Mesendoderm (in vitro differentiated cells): ENCODE data around the gene MAST4.

Source experiments
- DNase-seq: peaks from one replicate; pipeline ENCODE4 v3.0.0; 2013
- H2AK5ac ChIP-seq: 2 replicates; pipeline ENCODE4 v1.6.1; 2013; ENCODE audit warnings: low read length, inconsistent platforms
- H2BK120ac ChIP-seq: 2 replicates; pipeline ENCODE4 v1.6.1; 2013; ENCODE audit warnings: low read depth, mild to moderate bottlenecking, low read length, moderate library complexity, mixed read lengths
- H2BK15ac ChIP-seq: replicated peaks from 2 replicates; pipeline ENCODE4 v1.6.1; 2013; ENCODE audit warnings: low read depth, mild to moderate bottlenecking, moderate library complexity
- H2BK5ac ChIP-seq: 2 replicates; pipeline ENCODE4 v1.6.1; 2013; ENCODE audit warnings: low read length, inconsistent platforms
- H3K18ac ChIP-seq: 2 replicates; pipeline ENCODE4 v1.6.1; 2013; ENCODE audit warnings: mild to moderate bottlenecking, low read length, mixed read lengths
- H3K23ac ChIP-seq: one replicate; pipeline ENCODE4 v1.6.1; 2013; ENCODE audit warnings: low read length
- H3K27ac ChIP-seq: 2 replicates; pipeline ENCODE4 v1.5.1; 2013; ENCODE audit warnings: low read depth, mild to moderate bottlenecking, inconsistent platforms, low read length, moderate library complexity
- H3K27me3 ChIP-seq: 2 replicates; pipeline ENCODE4 v1.6.1; 2013; ENCODE audit warnings: low read length, control low read depth, mild to moderate bottlenecking, inconsistent platforms; ENCODE audit not compliant: insufficient read depth, poor library complexity
- H3K36me3 ChIP-seq: 2 replicates; pipeline ENCODE4 v1.6.1; 2013; ENCODE audit warnings: low read length, inconsistent platforms; ENCODE audit not compliant: control insufficient read depth, insufficient read depth
- H3K4ac ChIP-seq: one replicate; pipeline ENCODE4 v1.6.1; 2013; ENCODE audit warnings: low read depth, mild to moderate bottlenecking, low read length, moderate library complexity
- H3K4me1 ChIP-seq: 2 replicates; pipeline ENCODE4 v1.6.1; 2013; ENCODE audit warnings: low read depth, low read length, inconsistent platforms; ENCODE audit not compliant: control insufficient read depth
- H3K4me2 ChIP-seq: 2 replicates; pipeline ENCODE4 v1.6.1; 2013; ENCODE audit warnings: low read length
- H3K4me3 ChIP-seq: 2 replicates; pipeline ENCODE4 v1.5.1; 2013; ENCODE audit warnings: mild to moderate bottlenecking, low read length
- H3K56ac ChIP-seq: one replicate; pipeline ENCODE4 v1.6.1; 2013; ENCODE audit warnings: low read length
- H3K79me1 ChIP-seq: 2 replicates; pipeline ENCODE4 v1.6.1; 2013; ENCODE audit warnings: low read length, inconsistent platforms
- H3K79me2 ChIP-seq: 2 replicates; pipeline ENCODE4 v1.6.1; 2013; ENCODE audit warnings: mild to moderate bottlenecking, low read length; ENCODE audit not compliant: control insufficient read depth, insufficient read depth
- H3K9ac ChIP-seq: 2 replicates; pipeline ENCODE4 v1.6.1; 2013; ENCODE audit warnings: low read length, inconsistent platforms
- H4K5ac ChIP-seq: one replicate; pipeline ENCODE4 v1.6.1; 2013; ENCODE audit warnings: low read length
- H4K8ac ChIP-seq: one replicate; pipeline ENCODE4 v1.6.1; 2013; ENCODE audit warnings: low read depth, mild to moderate bottlenecking, control low read depth, low read length, moderate library complexity
- WGBS: extraction: QIAGEN DNeasy Blood & Tissue Kit; methylation state at CpG from one replicate; pipeline ENCODE4 v1.1.7; 2013; ENCODE audit warnings: low lambda C conversion rate, missing lambda C conversion rate; ENCODE audit not compliant: insufficient coverage; ENCODE audit errors: extremely low coverage; 5-methylcytosine and 5-hydroxymethylcytosine counted together

The MAST4 gene

GRCh38 chr5:67141644-67142043 is 545.5 kb downstream of the MAST4 start:
- Histone ChIP-seq H3K79me2 (no peaks in the 10 kb centered on the region), H3K27me3 (no peaks in the 10 kb centered on the region), H3K9ac (no peak overlapping the region)

GRCh38 chr5:67142816-67143215 is 546.6 kb downstream of the MAST4 start:
- H2BK120ac ChIP-seq = no peak overlapping the region
- no peaks in the 10 kb centered on the region for H3K79me2 ChIP-seq
- no peak overlapping the region for H3K4ac ChIP-seq
- no peak overlapping the region for H2AK5ac ChIP-seq
- no peak overlapping the region for H3K23ac ChIP-seq
- no peak overlapping the region for H3K4me3 ChIP-seq
- H3K27me3 ChIP-seq = no peaks in the 10 kb centered on the region
- no peak overlapping the region for H3K56ac ChIP-seq
- no peaks in the 10 kb centered on the region for H3K79me1 ChIP-seq
- peaks cover 1% of the 10 kb centered on the region for H3K36me3 ChIP-seq
- WGBS = no CpG with 5 or more reads among the region's 8 CpGs
- no peak overlapping the region for H2BK15ac ChIP-seq
- H2BK5ac ChIP-seq = no peak overlapping the region
- H4K8ac ChIP-seq = no peak overlapping the region
- H3K4me1 ChIP-seq = no peaks in the 10 kb centered on the region
- no peak overlapping the region for H4K5ac ChIP-seq
- H3K4me2 ChIP-seq = no peak overlapping the region
- H3K9ac ChIP-seq = no peak overlapping the region
- H3K18ac ChIP-seq = no peak overlapping the region
- no peak overlapping the region for H3K27ac ChIP-seq
- no peak for DNase-seq

More at GRCh38 chr5:67141644-67142043, 545.5 kb downstream of the MAST4 start:
- DNase-seq = no peak
- no peak overlapping the region for H3K4ac ChIP-seq
- peaks cover 1% of the 10 kb centered on the region for H3K36me3 ChIP-seq
- H3K18ac ChIP-seq = no peak overlapping the region
- H3K4me1 ChIP-seq = no peaks in the 10 kb centered on the region
- H2BK5ac ChIP-seq = no peak overlapping the region
- H3K4me3 ChIP-seq = no peak overlapping the region
- H2BK15ac ChIP-seq = no peak overlapping the region
- no peak overlapping the region for H4K5ac ChIP-seq
- no peaks in the 10 kb centered on the region for H3K79me1 ChIP-seq
- no peak overlapping the region for H3K56ac ChIP-seq
- H3K23ac ChIP-seq = no peak overlapping the region
- no peak overlapping the region for H2AK5ac ChIP-seq
- no peak overlapping the region for H3K4me2 ChIP-seq
- H3K27ac ChIP-seq = no peak overlapping the region
- no peak overlapping the region for H2BK120ac ChIP-seq
- H4K8ac ChIP-seq = no peak overlapping the region

- Histone ChIP-seq H3K79me1 (no peaks in the 10 kb centered on the region), H3K23ac (no peak overlapping the region)
- no CpG with 5 or more reads among the region's 2 CpGs for WGBS
These were observed 547.4 kb downstream of the MAST4 start for GRCh38 chr5:67143549-67143948.

GRCh38 chr5:67144183-67144639 is 548.0 kb downstream of the MAST4 start:
- Histone ChIP-seq H3K18ac (no peak overlapping the region), H3K4me2 (no peak overlapping the region), H3K4me3 (no peak overlapping the region), H4K8ac (no peak overlapping the region), H3K36me3 (peaks cover 1% of the 10 kb centered on the region), H3K79me2 (no peaks in the 10 kb centered on the region), H3K27ac (no peak overlapping the region), H2BK15ac (no peak overlapping the region), H3K9ac (no peak overlapping the region), H3K79me1 (no peaks in the 10 kb centered on the region), H2AK5ac (no peak overlapping the region), H3K4ac (no peak overlapping the region), H3K56ac (no peak overlapping the region), H2BK120ac (no peak overlapping the region), H2BK5ac (no peak overlapping the region), H3K4me1 (no peaks in the 10 kb centered on the region), H4K5ac (no peak overlapping the region), H3K27me3 (no peaks in the 10 kb centered on the region), H3K23ac (no peak overlapping the region)
- no CpG with 5 or more reads among the region's 2 CpGs for WGBS
- DNase-seq = no peak

More at GRCh38 chr5:67143549-67143948, 547.4 kb downstream of the MAST4 start:
- Histone ChIP-seq H2AK5ac (no peak overlapping the region), H4K5ac (no peak overlapping the region), H3K27me3 (no peaks in the 10 kb centered on the region), H3K9ac (no peak overlapping the region), H3K79me2 (no peaks in the 10 kb centered on the region), H3K18ac (no peak overlapping the region), H2BK5ac (no peak overlapping the region), H2BK120ac (no peak overlapping the region), H3K4me3 (no peak overlapping the region), H3K4me1 (no peaks in the 10 kb centered on the region), H3K36me3 (peaks cover 1% of the 10 kb centered on the region), H2BK15ac (no peak overlapping the region), H3K56ac (no peak overlapping the region), H4K8ac (no peak overlapping the region), H3K4me2 (no peak overlapping the region), H3K27ac (no peak overlapping the region), H3K4ac (no peak overlapping the region)
- no peak for DNase-seq

DNA sequence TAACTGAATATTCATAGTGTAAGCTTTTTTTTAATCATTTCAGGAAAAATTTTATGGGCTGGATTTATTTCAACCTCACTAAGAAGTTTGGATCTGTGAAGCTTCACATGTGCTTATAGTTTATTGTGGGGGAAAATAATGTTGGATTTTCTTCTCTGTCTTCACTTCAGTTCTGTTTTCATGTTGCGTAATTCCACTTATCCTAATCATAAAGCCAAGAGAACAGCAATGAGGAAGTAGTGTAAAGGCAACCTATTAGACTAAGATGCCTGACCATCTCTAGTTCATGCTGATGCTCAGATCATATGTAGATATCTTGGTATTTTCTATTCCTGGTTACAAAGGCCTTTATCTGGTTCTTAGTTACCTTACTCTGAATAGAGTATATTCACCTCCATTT is 550.4 kb downstream of the MAST4 start:
- H3K18ac ChIP-seq = no peak overlapping the region
- no peak for DNase-seq
- H3K79me2 ChIP-seq = no peaks in the 10 kb centered on the region
- no peak overlapping the region for H3K23ac ChIP-seq
- H3K4ac ChIP-seq = no peak overlapping the region
- no peak overlapping the region for H4K5ac ChIP-seq
- H3K27ac ChIP-seq = no peak overlapping the region
- no peaks in the 10 kb centered on the region for H3K27me3 ChIP-seq
- H3K4me1 ChIP-seq = no peaks in the 10 kb centered on the region
- WGBS = no CpG with 5 or more reads among the region's 1 CpG
- no peak overlapping the region for H3K9ac ChIP-seq
- H3K36me3 ChIP-seq = peaks cover 1% of the 10 kb centered on the region
- H2BK120ac ChIP-seq = no peak overlapping the region
- H3K79me1 ChIP-seq = no peaks in the 10 kb centered on the region
- no peak overlapping the region for H3K4me3 ChIP-seq
- no peak overlapping the region for H2AK5ac ChIP-seq
- H2BK5ac ChIP-seq = no peak overlapping the region
- no peak overlapping the region for H2BK15ac ChIP-seq
- no peak overlapping the region for H3K4me2 ChIP-seq
- H3K56ac ChIP-seq = no peak overlapping the region
- no peak overlapping the region for H4K8ac ChIP-seq

GRCh38 chr5:67146981-67147380 is 550.8 kb downstream of the MAST4 start:
- Histone ChIP-seq H3K27me3 (no peaks in the 10 kb centered on the region), H3K9ac (no peak overlapping the region), H3K79me2 (no peaks in the 10 kb centered on the region), H4K8ac (no peak overlapping the region), H2AK5ac (no peak overlapping the region), H3K4ac (no peak overlapping the region), H3K4me3 (no peak overlapping the region), H3K79me1 (no peaks in the 10 kb centered on the region), H3K4me2 (no peak overlapping the region), H4K5ac (no peak overlapping the region), H3K4me1 (no peaks in the 10 kb centered on the region), H2BK5ac (no peak overlapping the region), H3K18ac (no peak overlapping the region), H3K23ac (no peak overlapping the region), H3K27ac (no peak overlapping the region), H3K36me3 (peaks cover 1% of the 10 kb centered on the region), H3K56ac (no peak overlapping the region), H2BK15ac (no peak overlapping the region), H2BK120ac (no peak overlapping the region)
- no CpG with 5 or more reads among the region's 4 CpGs for WGBS
- DNase-seq = no peak
